ENCODE results near the gene ZNF559. TPM values are rescaled to one million over a fixed set of nuclear protein-coding genes. Genes with fewer than 3 reads are reported as not detected.

The ZNF559 gene
- total RNA-seq, 1 donor from 2014 or later: 1.5 TPM

GRCh38 chr19:9370738-9371619, 47.0 kb downstream of the ZNF559 start:
- Histone ChIP-seq H3K27ac (no peak overlapping the region), H3K27me3 (no peaks in the 10 kb centered on the region), H3K4me3 (no peak overlapping the region), H3K36me3 (peaks cover 11 to 30% of the 10 kb centered on the region in 2 donors), H3K9me3 (peaks cover 57 to 100% of the 10 kb centered on the region in 2 donors), H3K4me1 (no peaks in the 10 kb centered on the region)
- DNase-seq (ENCODE audit: low spot score in 2 of 2): no peak
- TF ChIP-seq CTCF (IDR thresholded peaks at IDR 0.05): no peak
- intact Hi-C loops (cut with DNase I): no loop called here

GRCh38 chr19:9381361-9381785, 57.4 kb downstream of the ZNF559 start:
- Histone ChIP-seq H3K27ac (no peak overlapping the region), H3K36me3 (peaks cover 94 to 98% of the 10 kb centered on the region in 2 donors), H3K9me3 (peaks cover 97 to 100% of the 10 kb centered on the region in 2 donors), H3K4me3 (no peak overlapping the region), H3K4me1 (no peaks in the 10 kb centered on the region), H3K27me3 (no peaks in the 10 kb centered on the region)
- no peak for TF ChIP-seq CTCF (IDR thresholded peaks at IDR 0.05)
- no peak for DNase-seq (ENCODE audit: low spot score in 2 of 2)
- intact Hi-C loops (cut with DNase I): no loop called here

Other genes with a start within 250 kb of the ZNF559 start
- gene OR1M1, start 237.1 kb upstream of the ZNF559 start, total RNA-seq: not detected
- not detected for gene OR7G2, start 216.7 kb upstream of the ZNF559 start, total RNA-seq
- not detected for gene OR7G1, start 208.4 kb upstream of the ZNF559 start, total RNA-seq
- not detected for gene OR7G3, start 197.2 kb upstream of the ZNF559 start, total RNA-seq
- gene ZNF317, start 183.8 kb upstream of the ZNF559 start, total RNA-seq: 22.0 TPM
- not detected for gene OR7D2, start 145.2 kb upstream of the ZNF559 start, total RNA-seq
- gene OR7D4, start 104.6 kb upstream of the ZNF559 start, total RNA-seq: not detected
- gene OR7E24, start 73.2 kb upstream of the ZNF559 start, total RNA-seq: not detected
- gene ZNF699, start 14.3 kb upstream of the ZNF559 start, total RNA-seq: 6.8 TPM
- not detected for gene ZNF177, start 38.8 kb downstream of the ZNF559 start, total RNA-seq
- 54.2 TPM for gene ZNF266, start 111.4 kb downstream of the ZNF559 start, total RNA-seq
- not detected for gene ZNF560, start 174.4 kb downstream of the ZNF559 start, total RNA-seq
- gene ZNF426, start 214.5 kb downstream of the ZNF559 start, total RNA-seq: 24.6 TPM